Memory B cell (primary cell): ENCODE results near the gene TTC1.
A peak's percentile ranks its signal among the peaks of the same experiment; 100 is the strongest.
"Not testable (repeated sequence)": the region's sequence is repeated elsewhere in the genome, so short reads cannot be mapped to it uniquely, and the experiment has no call there.

Experiments
- ATAC-seq: fragments of 150-1000 bp; cut with Tn5 transposase; 2 replicates; pipeline ENCODE4 v1.10.0; 2021; ENCODE audit warnings: low read depth, mild to moderate bottlenecking, moderate library complexity
- DNase-seq, 2 donors: peaks; one replicate each; pipeline ENCODE4 v3.0.0; 2022; ENCODE audit warnings: low spot score in 2 of 2
- H3K27ac Mint-ChIP-seq: one replicate; pipeline ENCODE4 v1.8.0; 2022; ENCODE audit warnings: mild to moderate bottlenecking, moderate library complexity, mixed read lengths
- H3K27me3 Mint-ChIP-seq: one replicate; pipeline ENCODE4 v1.8.0; 2022; ENCODE audit warnings: mixed read lengths
- H3K36me3 Mint-ChIP-seq: one replicate; pipeline ENCODE4 v1.8.0; 2022; ENCODE audit warnings: mild to moderate bottlenecking, mixed read lengths
- H3K4me1 Mint-ChIP-seq: one replicate; pipeline ENCODE4 v1.8.0; 2022; ENCODE audit warnings: mixed read lengths
- H3K4me3 Mint-ChIP-seq: one replicate; pipeline ENCODE4 v1.8.0; 2022; ENCODE audit warnings: mild to moderate bottlenecking, moderate library complexity, mixed read lengths
- H3K9me3 Mint-ChIP-seq: one replicate; pipeline ENCODE4 v1.8.0; 2022; ENCODE audit warnings: mixed read lengths

TTC1 gene

DNA sequence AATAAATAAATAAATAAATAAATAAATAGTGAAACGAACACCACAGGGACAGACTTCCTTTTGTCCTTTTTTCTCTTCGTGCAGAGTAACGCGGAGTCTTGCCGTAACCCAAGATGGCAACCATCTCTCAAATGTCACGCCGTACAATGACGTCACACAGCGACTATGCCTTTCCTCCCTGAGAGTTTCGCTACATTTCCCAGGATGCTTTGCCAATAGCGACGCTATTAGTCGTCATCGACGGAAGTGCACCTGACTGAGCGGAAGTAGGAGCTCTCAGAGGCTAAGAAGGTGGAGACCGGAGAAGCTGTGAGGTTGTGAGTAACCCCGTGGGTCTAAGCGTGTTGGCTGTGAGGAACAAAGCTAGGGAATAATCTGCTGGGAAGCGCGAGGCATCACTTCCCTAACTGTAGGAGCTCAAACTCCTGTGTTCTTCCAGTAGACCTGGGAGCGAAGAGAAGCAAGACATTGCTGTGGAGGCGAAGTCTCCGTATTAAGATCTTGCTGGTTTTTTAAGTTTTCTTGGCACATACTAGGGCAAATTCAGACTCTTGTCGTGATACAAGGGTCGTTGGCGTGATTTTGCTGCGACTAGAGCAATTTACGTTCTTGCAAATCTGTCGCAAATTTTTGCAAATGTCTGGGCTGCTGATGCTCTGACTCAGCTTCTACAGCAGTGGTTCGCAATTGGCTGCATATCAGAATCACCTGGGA lies at the start of gene TTC1:
Gene TTC1, plus strand, starts transcription at position 263 of the 714 bp plus-strand sequence. CDS start 1,390 bp downstream, outside the sequence.
- Mint-ChIP-seq H3K27me3 (no peaks in the 10 kb centered on the region), H3K9me3 (no peaks in the 10 kb centered on the region), H3K27ac (peak within 1 kb of the TSS; percentile 96), H3K4me3 (peak within 1 kb of the TSS; percentile 92), H3K36me3 (peaks cover 5% of the 10 kb centered on the region), H3K4me1 (peaks cover 22% of the 10 kb centered on the region)
- ATAC-seq (peak; percentile 99), DNase-seq (peak; percentile 86 to 90)

GRCh38 chr5:159961176-159962160 lies 47.5 kb upstream of the TTC1 start:
- Mint-ChIP-seq H3K4me3 (no peak overlapping the region), H3K36me3 (no peaks in the 10 kb centered on the region), H3K9me3 (no peaks in the 10 kb centered on the region), H3K4me1 (peaks cover 2% of the 10 kb centered on the region), H3K27me3 (peaks cover 3% of the 10 kb centered on the region), H3K27ac (no peak overlapping the region)
- no peak for ATAC-seq
- no peak for DNase-seq

- ATAC-seq = no peak
- Mint-ChIP-seq H3K4me3 (no peak overlapping the region), H3K36me3 (no peaks in the 10 kb centered on the region), H3K4me1 (peaks cover 2% of the 10 kb centered on the region), H3K27me3 (peaks cover 5% of the 10 kb centered on the region), H3K9me3 (no peaks in the 10 kb centered on the region), H3K27ac (no peak overlapping the region)
- DNase-seq = no peak
Observed at GRCh38 chr5:159962214-159962613, 46.7 kb upstream of the TTC1 start.

DNA sequence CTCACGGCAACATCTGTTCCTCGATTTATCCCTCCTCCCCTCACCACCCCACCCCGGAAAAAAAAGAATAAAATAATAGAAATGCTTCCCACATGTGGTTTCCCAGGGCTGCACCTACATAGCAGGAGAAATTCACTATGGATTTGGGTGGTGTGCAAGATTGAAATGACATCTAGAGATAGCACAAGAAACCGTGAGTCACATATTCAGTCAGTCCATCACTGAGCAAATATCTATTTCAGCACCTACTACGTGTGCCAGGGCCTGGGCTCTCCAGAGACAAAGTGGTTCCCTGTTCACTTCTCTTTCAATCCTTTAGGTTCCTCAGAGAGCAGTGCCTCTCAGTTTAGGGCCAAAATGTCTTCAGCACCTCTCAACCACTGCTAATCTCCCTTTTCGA lies 45.0 kb upstream of the TTC1 start:
- H3K4me3 Mint-ChIP-seq = no peak overlapping the region
- H3K27me3 Mint-ChIP-seq = peaks cover 5% of the 10 kb centered on the region
- no peaks in the 10 kb centered on the region for H3K36me3 Mint-ChIP-seq
- ATAC-seq (no peak), DNase-seq (no peak)
- no peaks in the 10 kb centered on the region for H3K9me3 Mint-ChIP-seq
- no peak overlapping the region for H3K27ac Mint-ChIP-seq
- peaks cover 2% of the 10 kb centered on the region for H3K4me1 Mint-ChIP-seq

- Mint-ChIP-seq H3K4me3 (no peak overlapping the region), H3K9me3 (no peaks in the 10 kb centered on the region), H3K4me1 (peaks cover 2% of the 10 kb centered on the region), H3K36me3 (no peaks in the 10 kb centered on the region), H3K27ac (no peak overlapping the region), H3K27me3 (peaks cover 6% of the 10 kb centered on the region)
- ATAC-seq (peak; percentile 60), DNase-seq (no peak)
Observed at GRCh38 chr5:159965031-159965837, 43.7 kb upstream of the TTC1 start.

DNA sequence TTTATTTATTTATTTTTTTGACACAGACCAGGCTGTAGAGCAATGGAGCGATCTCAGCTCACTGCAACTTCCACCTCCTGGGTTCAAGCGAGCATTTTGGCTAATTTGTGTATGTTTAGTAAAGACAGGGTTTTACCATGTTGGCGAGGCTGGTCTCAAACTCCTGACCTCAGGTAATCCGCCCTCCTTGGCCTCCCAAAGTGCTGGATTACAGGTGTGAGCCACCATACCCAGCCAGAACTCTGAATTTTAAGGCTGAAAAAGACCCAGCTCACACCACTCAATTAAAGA lies 43.2 kb upstream of the TTC1 start:
- DNase-seq, ATAC-seq, H3K27ac Mint-ChIP-seq, H3K27me3 Mint-ChIP-seq, H3K4me1 Mint-ChIP-seq, H3K36me3 Mint-ChIP-seq, H3K4me3 Mint-ChIP-seq, H3K9me3 Mint-ChIP-seq: not testable (repeated sequence)

DNA sequence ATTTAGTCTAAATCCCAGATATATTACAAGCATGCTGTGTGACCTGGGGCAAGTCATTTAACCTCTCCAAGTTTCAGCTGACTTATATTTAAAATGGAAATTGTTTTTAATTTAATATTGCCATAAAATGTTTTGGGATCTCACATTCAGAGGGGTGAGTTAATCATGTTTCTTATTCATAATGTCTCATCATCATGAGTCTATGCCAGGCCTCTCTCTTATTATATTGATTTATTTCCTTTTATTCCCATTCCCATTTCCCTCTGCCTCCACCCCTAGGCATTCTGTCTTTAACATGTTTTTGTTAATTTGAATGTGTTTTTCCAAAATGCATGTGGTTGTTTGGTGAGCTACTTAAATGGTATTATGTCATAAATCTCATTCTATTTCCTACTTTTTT lies 39.0 kb upstream of the TTC1 start:
- Mint-ChIP-seq H3K9me3 (no peaks in the 10 kb centered on the region), H3K4me3 (no peak overlapping the region), H3K27ac (no peak overlapping the region), H3K4me1 (peaks cover 11% of the 10 kb centered on the region), H3K36me3 (no peaks in the 10 kb centered on the region), H3K27me3 (peaks cover 23% of the 10 kb centered on the region)
- ATAC-seq (no peak), DNase-seq (no peak)

GRCh38 chr5:159971038-159971437 lies 37.9 kb upstream of the TTC1 start:
- no peaks in the 10 kb centered on the region for H3K9me3 Mint-ChIP-seq
- H3K27me3 Mint-ChIP-seq = peaks cover 21% of the 10 kb centered on the region
- ATAC-seq = no peak
- H3K36me3 Mint-ChIP-seq = no peaks in the 10 kb centered on the region
- no peak for DNase-seq
- H3K27ac Mint-ChIP-seq = no peak overlapping the region
- peaks cover 8% of the 10 kb centered on the region for H3K4me1 Mint-ChIP-seq
- no peak overlapping the region for H3K4me3 Mint-ChIP-seq

GRCh38 chr5:159971514-159971913 lies 37.4 kb upstream of the TTC1 start:
- H3K27ac Mint-ChIP-seq = no peak overlapping the region
- DNase-seq (no peak), ATAC-seq (no peak)
- H3K4me3 Mint-ChIP-seq = peak overlapping the region; percentile 70
- H3K4me1 Mint-ChIP-seq = peaks cover 8% of the 10 kb centered on the region
- no peaks in the 10 kb centered on the region for H3K36me3 Mint-ChIP-seq
- peaks cover 21% of the 10 kb centered on the region for H3K27me3 Mint-ChIP-seq
- no peaks in the 10 kb centered on the region for H3K9me3 Mint-ChIP-seq

GRCh38 chr5:159971931-159972461 lies 36.9 kb upstream of the TTC1 start:
- Mint-ChIP-seq H3K4me3 (no peak overlapping the region), H3K9me3 (no peaks in the 10 kb centered on the region), H3K27me3 (peaks cover 18% of the 10 kb centered on the region), H3K36me3 (no peaks in the 10 kb centered on the region), H3K27ac (no peak overlapping the region), H3K4me1 (peaks cover 8% of the 10 kb centered on the region)
- ATAC-seq (peak; percentile 48), DNase-seq (peak in 1 of 2 donors; percentile 25)

DNA sequence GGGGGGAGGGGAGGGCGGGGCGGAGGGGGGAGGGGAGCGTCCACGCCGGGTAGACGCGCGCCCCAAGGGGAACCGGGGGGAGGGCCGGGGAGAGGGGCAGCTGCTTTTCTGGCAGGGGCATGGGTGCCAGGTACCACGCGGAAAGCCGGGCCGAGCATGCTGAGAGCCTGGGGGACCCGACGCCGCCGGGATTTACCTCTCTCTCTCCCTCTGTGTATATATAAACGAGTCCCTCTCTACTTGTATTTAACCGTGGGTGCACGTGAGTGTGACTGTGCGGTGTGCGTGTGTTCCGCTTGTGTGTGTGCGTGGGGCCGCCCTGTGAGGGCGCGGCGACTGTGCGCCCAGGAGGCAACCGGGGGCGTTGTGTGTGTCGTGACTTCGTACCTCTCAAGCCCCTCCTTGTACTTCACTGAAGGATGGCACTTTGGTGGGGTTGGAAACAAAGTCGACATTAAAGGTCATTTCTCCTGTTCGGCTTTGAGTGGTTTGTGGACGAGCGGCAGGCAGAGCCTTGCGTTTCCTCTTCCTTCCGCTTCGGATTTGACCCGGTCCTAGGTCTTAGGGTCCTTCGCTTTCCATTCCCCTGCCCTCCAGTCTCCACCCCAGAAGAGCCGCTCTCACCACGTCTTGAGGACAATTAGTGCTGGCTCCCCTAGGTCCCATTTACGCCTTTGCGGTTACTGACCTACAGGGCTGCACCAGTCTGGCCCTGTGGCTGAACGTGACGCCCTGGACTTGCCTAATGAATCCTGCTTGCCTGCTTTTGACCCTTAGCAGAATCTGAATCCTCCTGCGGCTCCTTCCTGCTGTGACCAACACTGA lies 36.2 kb upstream of the TTC1 start:
- peaks cover 18% of the 10 kb centered on the region for H3K27me3 Mint-ChIP-seq
- peak; percentile 62 for ATAC-seq
- H3K9me3 Mint-ChIP-seq = no peaks in the 10 kb centered on the region
- H3K4me3 Mint-ChIP-seq = peak overlapping the region; percentile 83
- peak overlapping the region; percentile 53 for H3K27ac Mint-ChIP-seq
- no peaks in the 10 kb centered on the region for H3K36me3 Mint-ChIP-seq
- no peak for DNase-seq
- peaks cover 8% of the 10 kb centered on the region for H3K4me1 Mint-ChIP-seq

- Mint-ChIP-seq H3K4me1 (peaks cover 8% of the 10 kb centered on the region), H3K27me3 (peaks cover 21% of the 10 kb centered on the region), H3K4me3 (no peak overlapping the region), H3K9me3 (no peaks in the 10 kb centered on the region), H3K36me3 (no peaks in the 10 kb centered on the region), H3K27ac (no peak overlapping the region)
- ATAC-seq = no peak
- no peak for DNase-seq
Observed at GRCh38 chr5:159975462-159976019, 33.4 kb upstream of the TTC1 start.

GRCh38 chr5:159976921-159977320 lies 32.0 kb upstream of the TTC1 start:
- H3K27me3 Mint-ChIP-seq = peaks cover 17% of the 10 kb centered on the region
- DNase-seq (no peak), ATAC-seq (no peak)

More at GRCh38 chr5:159976921-159977320, 32.0 kb upstream of the TTC1 start:
- Mint-ChIP-seq H3K36me3 (no peaks in the 10 kb centered on the region), H3K27ac (no peak overlapping the region), H3K4me1 (peaks cover 5% of the 10 kb centered on the region), H3K9me3 (no peaks in the 10 kb centered on the region), H3K4me3 (no peak overlapping the region)
